Progenitor cell of endocrine pancreas (in vitro differentiated cells): ENCODE data around the gene CENPB. TPM values are rescaled to one million over a fixed set of nuclear protein-coding genes. Genes with fewer than 3 reads are reported as not detected.
A peak's percentile ranks its signal among the peaks of the same experiment; 100 is the strongest.

Experiments used
- DNase-seq: peaks from one replicate; pipeline ENCODE4 v3.0.0; 2021; ENCODE audit warnings: low spot score; ENCODE audit not compliant: unreplicated experiment
- H3K27ac Mint-ChIP-seq: 2 replicates; pipeline ENCODE4 v1.8.0; 2021; ENCODE audit warnings: mild to moderate bottlenecking, moderate library complexity, mixed read lengths
- H3K27me3 Mint-ChIP-seq: 2 replicates; pipeline ENCODE4 v1.8.0; 2021; ENCODE audit warnings: mixed read lengths
- H3K36me3 Mint-ChIP-seq: 2 replicates; pipeline ENCODE4 v1.8.0; 2022; ENCODE audit warnings: mixed read lengths; ENCODE audit not compliant: insufficient read depth
- H3K4me1 Mint-ChIP-seq: 2 replicates; pipeline ENCODE4 v1.8.0; 2021; ENCODE audit warnings: low read depth, mixed read lengths
- H3K4me3 Mint-ChIP-seq: 2 replicates; pipeline ENCODE4 v1.8.0; 2021; ENCODE audit warnings: low read depth, mild to moderate bottlenecking, moderate library complexity, mixed read lengths
- H3K9me3 Mint-ChIP-seq: 2 replicates; pipeline ENCODE4 v1.8.0; 2021; ENCODE audit warnings: low read depth, mixed read lengths
- CTCF ChIP-seq: fragments of 200-600 bp; sonication (generic); IDR thresholded peaks from one replicate; pipeline ENCODE4 v1.5.0; 2021; ENCODE audit warnings: antibody characterized with exemption, mild to moderate bottlenecking; ENCODE audit not compliant: unreplicated experiment
- total RNA-seq: library from RNA; stranded (reverse); gene quantifications from 2 replicates; pipeline ENCODE4 v1.2.1, GENCODE V29; 2021

The CENPB gene
- total RNA-seq, 1 donor from 2014 or later, result 49.6 TPM

DNA sequence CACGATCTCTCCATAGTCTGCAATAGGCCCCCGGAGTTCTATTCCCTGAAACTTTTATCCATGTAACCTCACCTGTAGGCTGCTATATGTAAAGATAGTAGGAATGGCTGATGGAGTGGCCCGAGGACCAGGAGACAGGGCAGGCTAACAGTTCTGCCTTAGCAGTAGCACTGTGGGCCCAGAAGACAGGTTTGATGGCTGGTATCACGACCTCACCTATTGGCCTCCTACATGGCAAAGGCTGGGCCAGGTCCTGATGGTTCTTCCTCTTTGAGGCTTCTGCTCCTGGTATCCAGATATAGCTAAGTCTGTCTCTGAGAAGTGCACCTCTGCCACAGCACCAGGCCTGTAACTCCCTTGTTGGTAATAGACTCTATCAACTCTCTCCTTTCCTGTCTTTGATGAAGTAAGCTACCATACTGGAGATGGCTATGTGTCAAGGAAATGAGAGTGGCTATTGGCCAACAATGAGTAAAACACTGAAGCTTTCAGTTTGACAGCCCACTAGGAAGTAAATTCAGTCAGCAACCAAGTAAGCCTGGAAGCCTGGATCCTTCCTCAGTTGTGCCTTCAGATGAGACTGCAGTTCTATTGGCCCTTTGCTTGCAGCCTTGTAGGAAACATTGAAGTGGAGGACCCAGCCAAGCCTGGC, 11.0 kb downstream of the CENPB start:
- Mint-ChIP-seq H3K27me3 (peaks cover 44% of the 10 kb centered on the region), H3K36me3 (no peaks in the 10 kb centered on the region), H3K27ac (no peak overlapping the region), H3K9me3 (no peaks in the 10 kb centered on the region), H3K4me3 (no peak overlapping the region), H3K4me1 (peaks cover 5% of the 10 kb centered on the region)
- no peak for TF ChIP-seq CTCF
- DNase-seq, result no peak

DNA sequence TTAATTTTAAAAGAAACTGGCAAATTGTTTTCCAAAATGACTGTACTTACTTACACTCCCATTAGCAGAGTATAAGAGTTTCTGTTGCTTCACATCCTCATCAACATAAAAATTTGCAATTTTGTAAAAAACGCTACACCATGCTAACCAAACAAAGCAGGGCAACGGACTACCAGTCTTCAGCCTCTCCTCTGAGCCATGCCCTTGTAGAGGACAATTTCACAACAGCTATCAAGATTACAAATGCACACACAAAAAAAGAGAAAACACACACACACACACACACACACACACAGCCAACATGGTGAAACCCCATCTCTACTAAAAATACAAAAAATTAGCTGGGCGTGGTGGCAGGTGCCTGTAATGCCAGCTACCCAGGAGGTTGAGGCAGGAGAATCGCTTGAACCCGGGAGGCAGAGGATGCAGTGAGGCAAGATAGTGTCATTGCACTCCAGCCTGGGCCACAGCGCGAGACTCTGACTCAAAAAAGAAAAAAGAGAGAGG, 14.9 kb downstream of the CENPB start:
- Mint-ChIP-seq H3K27me3 (peaks cover 32% of the 10 kb centered on the region), H3K4me3 (no peak overlapping the region), H3K36me3 (no peaks in the 10 kb centered on the region), H3K4me1 (peaks cover 8% of the 10 kb centered on the region), H3K9me3 (no peaks in the 10 kb centered on the region), H3K27ac (no peak overlapping the region)
- TF ChIP-seq CTCF, result no peak
- no peak for DNase-seq

DNA sequence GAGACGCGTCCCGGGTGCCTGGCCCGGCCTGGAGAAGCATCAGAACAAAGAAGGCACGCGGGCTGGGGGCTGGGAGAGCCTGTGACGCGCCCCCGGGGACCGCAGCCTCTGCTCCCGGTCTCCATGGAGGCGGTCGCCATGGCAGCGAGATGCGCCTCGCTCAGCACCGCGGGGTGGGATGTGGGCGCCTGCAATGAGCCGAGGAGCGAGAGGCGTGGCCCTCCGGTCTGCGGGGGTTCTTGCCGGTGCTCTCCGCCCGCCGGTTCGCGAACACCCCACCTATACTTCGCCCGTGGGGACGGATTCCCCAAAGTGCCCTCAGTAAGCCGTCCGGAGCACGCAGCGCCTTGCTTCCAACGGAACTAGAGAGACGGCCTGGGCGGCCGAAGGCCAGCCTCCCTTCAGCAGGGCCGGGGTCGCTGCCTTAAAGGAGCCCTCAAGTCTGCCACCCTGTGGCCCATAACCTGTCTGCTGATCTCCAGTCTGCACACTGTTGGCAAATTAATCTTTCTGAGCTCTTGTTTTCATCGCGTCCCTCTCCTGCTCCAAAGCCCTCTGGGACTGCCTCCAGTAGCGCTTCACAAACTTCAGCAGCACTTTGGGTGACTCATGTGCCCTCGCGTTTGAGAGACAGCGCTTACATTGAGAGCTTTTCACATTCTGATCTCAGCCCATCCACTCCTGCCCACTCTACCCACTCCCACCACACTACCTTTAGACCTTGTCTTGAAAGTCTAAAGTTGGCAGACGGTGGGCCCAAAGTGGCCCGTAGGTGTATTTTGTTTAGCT, 18.0 kb downstream of the CENPB start:
- no peaks in the 10 kb centered on the region for H3K36me3 Mint-ChIP-seq
- TF ChIP-seq CTCF, result peak; percentile 68
- no peaks in the 10 kb centered on the region for H3K9me3 Mint-ChIP-seq
- DNase-seq, result peak; percentile 57
- H3K4me1 Mint-ChIP-seq, result peaks cover 8% of the 10 kb centered on the region
- H3K27me3 Mint-ChIP-seq, result peaks cover 25% of the 10 kb centered on the region
- peak overlapping the region; percentile 92 for H3K27ac Mint-ChIP-seq
- peak overlapping the region; percentile 76 for H3K4me3 Mint-ChIP-seq

DNA sequence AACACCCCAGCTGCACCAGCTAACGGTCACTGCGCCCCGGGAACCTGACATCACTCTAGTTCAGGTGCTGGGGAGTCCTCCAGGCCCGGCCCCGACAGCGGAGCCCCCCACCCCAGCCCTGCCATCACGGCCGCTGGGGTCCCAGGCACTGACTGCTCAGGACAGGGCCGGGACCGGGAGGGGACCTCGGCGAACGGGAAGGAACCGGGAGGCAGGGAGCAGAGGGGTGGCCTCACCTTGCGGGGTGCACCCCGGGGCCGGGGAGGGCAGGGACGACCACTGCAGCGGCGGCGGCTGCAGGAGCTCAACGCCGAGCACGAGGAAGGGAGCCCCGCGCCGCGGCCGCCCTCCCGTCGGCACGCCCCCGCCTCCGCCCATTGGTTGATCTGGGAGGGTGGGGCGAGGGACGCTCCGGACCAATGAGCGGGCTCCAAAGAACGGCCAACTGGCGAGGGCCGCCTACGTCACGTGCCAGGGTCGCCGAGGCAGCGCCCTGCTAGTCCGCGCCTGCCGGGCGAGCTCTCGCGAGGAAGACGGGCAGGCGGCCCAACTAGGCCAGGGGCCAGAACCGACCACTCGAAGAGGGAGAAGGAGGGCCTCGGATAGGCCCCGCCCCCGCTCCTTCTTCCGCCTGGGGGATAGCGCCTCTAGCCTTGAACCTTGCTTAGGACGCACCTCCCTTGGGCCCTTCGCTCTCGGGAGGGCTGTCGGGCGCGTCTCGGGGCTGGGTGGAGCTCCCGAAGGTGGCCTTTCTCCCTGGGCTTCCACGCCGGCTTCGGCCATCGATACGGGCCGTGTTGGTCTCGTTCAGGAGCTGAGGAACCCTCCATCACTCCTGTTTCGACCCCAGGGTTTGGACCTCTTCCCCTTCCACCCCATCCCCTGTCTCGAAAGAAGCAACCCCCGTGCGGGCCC, 18.9 kb downstream of the CENPB start, which contains the start of gene ADISSP:
Gene ADISSP, minus strand, starts transcription at position 327 of the 915 bp plus-strand sequence. CDS start 7,653 bp downstream, outside the sequence.
- Mint-ChIP-seq H3K4me1 (peaks cover 8% of the 10 kb centered on the region), H3K36me3 (no peaks in the 10 kb centered on the region), H3K4me3 (peak within 1 kb of the TSS; percentile 76), H3K27me3 (peaks cover 24% of the 10 kb centered on the region), H3K27ac (peak within 1 kb of the TSS; percentile 92), H3K9me3 (no peaks in the 10 kb centered on the region)
- DNase-seq, result peak; percentile 94
- TF ChIP-seq CTCF, result peak; percentile 13

GRCh38 chr20:3767110-3767426, 19.5 kb downstream of the CENPB start:
- peaks cover 20% of the 10 kb centered on the region for H3K27me3 Mint-ChIP-seq
- no peak overlapping the region for H3K27ac Mint-ChIP-seq
- H3K4me3 Mint-ChIP-seq, result peak overlapping the region; percentile 64
- H3K36me3 Mint-ChIP-seq, result no peaks in the 10 kb centered on the region
- H3K9me3 Mint-ChIP-seq, result no peaks in the 10 kb centered on the region
- peaks cover 8% of the 10 kb centered on the region for H3K4me1 Mint-ChIP-seq
- DNase-seq, result no peak
- no peak for TF ChIP-seq CTCF
